Inflammatory macrophage treated with lipopolysaccharide for 1 hour (primary cell): ENCODE results near the gene SPEM3.
A peak's percentile ranks its signal among the peaks of the same experiment; 100 is the strongest.

Experiments
- DNase-seq, 2 donors: peaks; one replicate each; pipeline ENCODE4 v3.0.0-alpha.2; 2020 to 2022

The SPEM3 gene

GRCh38 chr17:7428557-7428956, at the start of gene SPEM3:
TSS of gene SPEM3 (plus strand) at chr17:7428857. CDS start at chr17:7428903, 46 bp downstream.
- no peak for DNase-seq

GRCh38 chr17:7379134-7379533, 49.5 kb upstream of the SPEM3 start:
- no peak for DNase-seq

GRCh38 chr17:7380321-7380720, 48.3 kb upstream of the SPEM3 start:
- DNase-seq: no peak

- no peak for DNase-seq
Observed at GRCh38 chr17:7380855-7381683, 47.6 kb upstream of the SPEM3 start, which contains the start of gene TNK1. TSS of gene TNK1 (plus strand) at chr17:7381089. CDS start at chr17:7382927, 1,838 bp downstream.

GRCh38 chr17:7382901-7383300, 45.8 kb upstream of the SPEM3 start:
- DNase-seq: no peak

- DNase-seq: no peak
Observed at GRCh38 chr17:7383371-7383741, 45.3 kb upstream of the SPEM3 start.

- DNase-seq: peak in 1 of 2 donors; percentile 21
Observed at GRCh38 chr17:7383742-7384488, 44.7 kb upstream of the SPEM3 start.

- no peak for DNase-seq
Observed at GRCh38 chr17:7384489-7385081, 44.1 kb upstream of the SPEM3 start.

- DNase-seq: no peak
Observed at GRCh38 chr17:7388856-7389255, 39.8 kb upstream of the SPEM3 start.

- no peak for DNase-seq
Observed at GRCh38 chr17:7389924-7390910, 38.4 kb upstream of the SPEM3 start.

GRCh38 chr17:7391307-7391706, 37.4 kb upstream of the SPEM3 start:
- no peak for DNase-seq

GRCh38 chr17:7392696-7393612, 35.7 kb upstream of the SPEM3 start:
- DNase-seq: no peak

- DNase-seq: no peak
Observed at GRCh38 chr17:7393613-7394451, 34.8 kb upstream of the SPEM3 start.

- DNase-seq: peak; percentile 69 to 76
Observed at GRCh38 chr17:7394452-7395191, 34.0 kb upstream of the SPEM3 start, which contains the start of gene PLSCR3. TSS of gene PLSCR3 (minus strand) at chr17:7394525. CDS start at chr17:7394110, 415 bp downstream.

GRCh38 chr17:7396147-7396546, 32.5 kb upstream of the SPEM3 start:
- DNase-seq: no peak

- DNase-seq: no peak
Observed at GRCh38 chr17:7398612-7399011, 30.0 kb upstream of the SPEM3 start.

GRCh38 chr17:7403043-7403726, 25.5 kb upstream of the SPEM3 start:
- DNase-seq: peak in 1 of 2 donors; percentile 2

- no peak for DNase-seq
Observed at GRCh38 chr17:7403727-7403976, 25.0 kb upstream of the SPEM3 start.
